GM18909 (cell line): Measurements from ENCODE around the gene VPS26C.
"Not testable (repeated sequence)": the region's sequence is repeated elsewhere in the genome, so short reads cannot be mapped to it uniquely, and the experiment has no call there.

Experiments used
- ATAC-seq: cut with Tn5 transposase; IDR thresholded peaks from one replicate; pipeline ENCODE4 v1.9.1; 2021; ENCODE audit warnings: mild to moderate bottlenecking; ENCODE audit not compliant: unreplicated experiment, poor library complexity

VPS26C gene

GRCh38 chr21:37232274-37233018 lies 34.7 kb downstream of the VPS26C start:
- ATAC-seq: no peak

- no peak for ATAC-seq
Measured at GRCh38 chr21:37231671-37232070, 35.5 kb downstream of the VPS26C start.

DNA sequence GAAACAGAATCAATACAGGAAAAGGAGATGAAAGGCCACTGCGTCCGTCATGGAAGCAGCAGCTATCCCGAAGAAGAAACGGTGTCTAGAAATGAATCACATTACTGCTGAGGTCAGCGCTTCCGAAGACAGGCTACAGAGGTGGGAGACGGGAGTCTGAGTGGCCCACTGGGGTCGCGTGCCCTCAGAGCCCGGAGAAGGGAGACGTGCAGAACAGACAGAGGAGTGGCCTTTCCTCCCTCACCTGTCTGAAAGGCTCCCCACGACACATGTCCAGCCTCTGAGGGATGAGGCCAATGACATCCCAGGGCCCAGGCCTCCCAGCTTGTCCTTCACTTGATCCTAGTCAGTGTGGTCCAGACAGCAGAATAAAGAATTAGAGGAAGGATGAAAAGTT lies 35.9 kb downstream of the VPS26C start:
- no peak for ATAC-seq

DNA sequence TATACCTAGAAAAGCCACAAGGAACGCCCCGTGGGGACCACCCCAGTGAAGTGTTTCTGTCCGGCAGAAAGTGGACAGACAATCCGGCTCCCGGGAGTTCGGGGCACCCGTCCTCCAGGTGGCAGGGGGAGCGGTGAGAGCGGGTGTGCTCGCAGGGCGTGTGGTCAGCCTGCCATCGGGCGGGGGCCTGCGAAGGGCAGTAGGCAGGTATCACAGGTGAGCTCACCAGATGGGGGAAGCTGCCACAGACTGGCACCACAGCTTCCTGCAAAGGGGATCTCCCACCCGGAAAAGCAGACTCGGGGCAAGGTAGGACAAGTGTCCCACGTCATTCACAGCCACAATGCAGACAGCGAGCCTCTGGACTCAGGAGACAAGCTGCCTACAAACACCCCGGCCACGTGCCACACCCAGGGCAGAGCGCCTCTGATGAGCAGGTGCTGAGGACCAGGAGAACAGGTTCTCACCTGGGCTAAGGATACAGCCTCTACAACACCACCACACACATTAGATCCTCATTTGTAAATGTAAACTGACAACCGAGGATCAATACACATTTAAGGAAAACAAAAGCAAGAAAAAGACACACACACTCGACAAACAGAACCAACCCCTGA lies 36.4 kb downstream of the VPS26C start:
- no peak for ATAC-seq

DNA sequence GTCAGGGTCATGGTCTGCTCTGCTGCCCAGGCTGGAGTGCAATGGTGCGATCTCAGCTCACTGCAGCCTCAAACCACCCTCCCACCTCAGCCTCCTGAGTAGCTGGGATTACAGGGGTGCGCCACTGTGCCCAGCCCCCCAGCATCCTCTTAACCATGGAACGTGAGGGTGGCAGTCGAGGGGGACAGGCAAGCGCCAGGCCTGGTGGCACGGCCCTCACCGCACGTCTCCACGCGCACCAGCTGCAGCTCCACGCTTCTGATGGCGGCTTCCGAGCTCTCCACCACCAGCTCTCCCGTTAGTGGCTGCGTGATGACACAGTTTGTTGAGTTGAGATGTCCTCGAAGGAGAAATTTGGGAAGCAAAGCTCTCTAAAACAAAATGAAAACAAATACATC lies 39.1 kb downstream of the VPS26C start:
- ATAC-seq: no peak

DNA sequence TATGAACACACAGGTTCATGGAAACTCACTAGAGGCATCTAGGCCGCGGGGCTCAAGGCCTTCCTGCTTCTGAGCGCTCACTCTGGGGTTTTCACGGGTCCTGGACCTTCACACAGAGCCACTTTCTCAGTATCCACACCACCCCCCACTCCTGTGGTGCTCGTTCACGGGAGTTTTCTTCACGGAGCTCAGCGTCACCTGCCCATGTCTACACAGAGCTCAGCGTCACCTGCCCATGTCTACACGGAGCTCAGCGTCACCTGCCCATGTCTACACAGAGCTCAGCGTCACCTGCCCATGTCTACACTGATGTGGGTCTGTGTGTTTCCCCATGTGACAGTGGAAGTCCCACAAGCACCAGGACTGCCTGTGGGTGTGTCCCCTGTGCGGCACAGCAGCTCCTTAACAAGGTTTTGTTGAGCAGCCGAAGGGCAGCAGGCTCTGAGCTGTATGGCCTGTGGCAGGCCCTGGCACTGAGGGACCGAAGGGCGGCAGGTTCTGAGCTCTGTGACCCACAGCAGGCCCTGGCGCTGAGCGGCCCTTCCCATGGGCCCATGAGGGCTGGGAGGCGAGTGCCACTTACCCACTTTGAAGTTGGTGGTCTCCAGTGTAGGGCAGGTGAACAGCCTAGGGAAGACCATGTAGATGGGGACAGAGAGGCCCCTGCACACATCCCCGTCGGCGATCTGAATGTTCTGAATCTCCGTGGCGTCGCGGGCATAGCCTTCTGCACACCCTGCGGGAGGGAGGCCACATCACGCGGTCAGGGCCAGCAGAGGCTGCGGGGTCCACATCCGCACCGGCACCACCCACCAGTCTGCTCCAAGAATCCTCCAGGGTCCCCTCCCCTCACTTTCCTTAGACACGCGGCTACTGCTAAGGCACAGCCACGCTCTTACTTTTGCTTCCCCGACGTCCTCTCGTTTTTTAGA lies 39.8 kb downstream of the VPS26C start:
- no peak for ATAC-seq

DNA sequence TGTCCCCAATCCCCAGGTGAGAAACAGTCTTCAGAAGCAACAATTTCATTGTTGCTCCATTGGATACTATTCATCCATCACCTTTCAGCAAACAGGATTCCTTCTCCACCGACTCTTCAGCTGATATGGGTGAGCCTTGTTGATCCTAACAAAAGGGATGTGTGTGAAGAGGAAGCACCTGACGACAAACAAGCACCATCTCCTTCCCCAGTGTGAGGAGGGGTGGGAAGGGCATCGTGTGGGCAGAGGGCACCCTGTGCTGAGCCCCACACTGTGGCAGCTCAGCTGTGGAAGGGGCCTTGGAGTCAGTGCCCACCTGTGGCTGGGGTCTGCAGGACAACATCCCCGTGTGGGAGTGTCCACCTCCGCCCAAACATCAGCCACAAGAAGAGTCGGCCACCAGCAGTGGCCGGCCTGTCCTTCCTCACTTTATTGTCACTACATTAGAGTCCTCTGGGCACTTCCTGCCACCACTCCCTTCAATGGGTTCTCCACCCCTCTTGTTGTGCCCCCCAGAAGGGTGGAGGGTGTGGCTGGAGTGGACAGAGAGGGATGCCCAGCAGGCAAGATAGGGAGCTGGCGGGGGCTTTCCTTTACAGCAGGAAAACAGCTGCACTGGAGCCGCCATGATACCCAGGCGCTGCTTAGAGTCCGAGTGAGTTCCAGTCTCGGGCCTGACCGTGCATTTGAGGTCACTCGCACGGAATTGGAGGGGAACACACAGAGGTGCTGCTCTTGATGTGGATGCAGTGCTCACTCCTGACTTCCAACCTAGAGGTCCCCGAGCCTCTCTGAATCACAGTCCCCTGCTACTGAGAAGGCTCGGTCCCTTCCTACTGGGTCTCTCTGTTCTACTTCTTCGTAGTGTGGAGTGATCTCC lies 40.9 kb downstream of the VPS26C start:
- ATAC-seq: no peak

- no peak for ATAC-seq
Measured at GRCh38 chr21:37224861-37225839, 42.0 kb downstream of the VPS26C start.

DNA sequence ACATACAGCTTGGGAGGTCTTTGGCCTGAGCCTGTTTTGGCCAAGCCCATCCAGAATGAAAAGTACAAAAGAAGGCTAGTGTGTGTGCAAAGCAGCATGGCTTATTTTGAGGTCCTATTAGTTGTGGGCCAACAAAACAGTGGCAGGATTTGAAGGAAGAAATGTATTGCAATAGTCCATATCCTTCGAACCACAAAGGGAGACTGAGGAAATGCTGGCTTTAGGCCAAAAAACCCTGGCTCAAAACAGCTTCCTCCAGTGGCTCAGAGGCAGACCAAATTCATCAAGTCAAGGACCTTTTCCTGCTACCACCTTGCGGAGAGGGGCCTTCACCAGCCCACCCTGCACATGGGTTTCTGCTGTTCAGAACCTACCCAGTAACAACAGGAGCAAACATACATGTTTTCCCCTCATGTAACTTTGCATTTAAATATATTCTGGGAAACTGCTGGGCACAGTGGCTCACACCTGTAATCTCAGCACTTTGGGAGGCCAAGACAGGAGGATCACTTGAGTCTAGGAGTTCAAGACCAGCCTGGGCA lies 43.3 kb downstream of the VPS26C start:
- ATAC-seq: no peak

DNA sequence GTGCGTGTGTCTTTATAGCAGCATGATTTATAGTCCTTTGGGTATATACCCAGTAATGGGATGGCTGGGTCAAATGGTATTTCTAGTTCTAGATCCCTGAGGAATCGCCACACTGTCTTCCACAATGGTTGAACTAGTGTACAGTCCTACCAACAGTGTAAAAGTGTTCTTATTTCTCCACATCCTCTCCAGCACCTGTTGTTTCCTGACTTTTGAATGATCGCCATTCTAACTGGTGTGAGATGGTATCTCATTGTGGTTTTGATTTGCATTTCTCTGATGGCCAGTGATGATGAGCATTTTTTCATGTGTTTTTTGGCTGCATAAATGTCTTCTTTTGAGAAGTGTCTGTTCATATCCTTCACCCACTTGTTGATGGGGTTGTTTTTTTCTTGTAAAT lies 44.9 kb downstream of the VPS26C start:
- ATAC-seq: not testable (repeated sequence)

GRCh38 chr21:37220981-37221664 lies 46.0 kb downstream of the VPS26C start:
- peak; percentile 86 for ATAC-seq

DNA sequence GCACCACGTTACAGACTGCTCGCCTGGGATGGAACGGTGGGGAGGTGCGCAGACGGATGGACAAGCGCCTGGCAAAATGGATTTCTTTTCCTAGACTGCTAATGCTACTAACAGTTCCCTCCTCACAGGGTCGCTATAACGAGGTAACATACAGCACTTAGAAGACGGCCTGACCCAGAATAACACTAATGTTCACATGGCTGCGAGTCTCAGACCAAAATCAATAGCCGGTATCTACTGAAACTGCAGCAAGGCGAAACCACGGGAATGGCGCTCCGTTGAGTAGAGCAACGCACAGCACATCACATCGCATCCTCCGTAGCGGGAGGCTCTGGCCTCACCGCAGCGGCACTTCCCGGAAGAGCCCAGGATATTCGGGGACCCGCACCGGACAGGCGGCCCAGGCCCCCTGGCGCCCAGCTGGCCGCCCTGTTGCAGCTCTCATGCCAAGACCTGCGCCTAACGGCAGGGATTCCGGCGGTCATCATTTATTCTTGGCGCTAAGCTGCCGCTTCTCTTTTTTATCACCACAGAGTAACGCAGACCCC lies 46.6 kb downstream of the VPS26C start:
- ATAC-seq: peak; percentile 56

DNA sequence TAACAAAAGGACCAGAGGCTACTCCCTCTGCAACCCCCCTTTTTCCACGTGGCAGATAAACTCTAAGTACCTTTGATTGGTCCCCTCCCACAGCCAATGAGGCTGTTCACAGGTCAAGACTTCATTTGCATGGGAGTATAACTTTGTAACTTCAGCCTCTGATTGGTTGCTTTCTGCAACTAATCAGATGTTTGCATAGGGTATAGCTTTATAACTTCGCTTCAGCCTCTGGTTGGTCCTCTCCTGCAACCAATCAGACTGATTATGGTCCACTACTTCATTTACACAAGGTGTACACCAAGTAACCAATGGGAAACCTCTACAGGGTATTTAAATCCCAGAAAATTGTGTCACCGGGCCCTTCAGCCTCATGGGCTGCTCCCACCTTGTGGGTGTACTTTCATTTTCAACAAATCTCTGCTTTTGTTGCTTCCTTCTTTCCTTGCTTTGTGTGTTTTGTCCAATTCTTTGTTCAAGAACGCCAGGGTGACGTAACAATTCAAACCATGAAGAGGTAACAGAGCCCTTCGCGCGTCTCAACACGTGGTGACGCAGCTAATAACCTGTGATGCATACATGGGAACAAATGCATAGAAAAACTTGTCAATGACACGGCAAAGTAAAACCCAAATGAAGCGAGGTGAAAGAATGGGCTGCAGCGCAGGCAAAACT lies 47.2 kb downstream of the VPS26C start:
- no peak for ATAC-seq

DNA sequence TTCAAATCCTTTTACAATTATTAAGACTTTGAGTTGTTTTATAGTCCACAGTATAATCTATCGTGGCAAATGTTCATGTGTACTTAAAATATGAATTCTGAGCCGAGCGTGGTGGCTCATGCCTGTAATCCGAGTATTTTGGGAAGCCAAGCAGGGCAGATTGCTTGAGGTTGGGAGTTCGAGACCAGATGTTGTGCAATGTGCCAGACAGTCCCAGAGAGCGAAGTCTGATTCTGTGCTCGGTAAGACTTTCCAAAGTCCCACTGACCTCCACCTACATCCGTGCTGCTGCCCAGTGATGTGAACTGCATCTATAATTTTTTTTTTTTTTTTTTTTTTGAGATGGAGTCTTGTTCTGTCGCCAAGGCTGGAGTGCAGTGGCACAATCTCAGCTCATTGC lies 52.2 kb downstream of the VPS26C start:
- ATAC-seq: no peak

DNA sequence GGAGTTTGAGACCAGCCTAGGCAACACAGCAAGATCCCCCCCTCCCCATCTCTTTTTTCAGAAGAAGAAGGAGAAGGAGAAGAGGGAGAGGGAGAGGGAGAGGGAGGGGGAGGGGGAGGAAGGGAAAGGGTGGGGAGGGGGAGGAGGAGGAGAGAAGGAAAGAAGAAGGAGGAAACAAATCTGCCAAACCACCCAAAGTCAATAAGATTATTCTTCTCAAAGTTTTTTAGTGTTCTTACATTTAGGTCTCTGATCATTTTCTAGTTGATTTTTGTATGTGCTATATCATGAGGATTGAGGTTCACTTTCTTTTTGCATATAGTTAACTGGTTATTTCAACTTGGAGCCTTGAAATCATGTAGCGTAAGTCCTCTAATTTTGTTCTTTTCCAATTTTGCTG lies 56.3 kb downstream of the VPS26C start:
- no peak for ATAC-seq

DNA sequence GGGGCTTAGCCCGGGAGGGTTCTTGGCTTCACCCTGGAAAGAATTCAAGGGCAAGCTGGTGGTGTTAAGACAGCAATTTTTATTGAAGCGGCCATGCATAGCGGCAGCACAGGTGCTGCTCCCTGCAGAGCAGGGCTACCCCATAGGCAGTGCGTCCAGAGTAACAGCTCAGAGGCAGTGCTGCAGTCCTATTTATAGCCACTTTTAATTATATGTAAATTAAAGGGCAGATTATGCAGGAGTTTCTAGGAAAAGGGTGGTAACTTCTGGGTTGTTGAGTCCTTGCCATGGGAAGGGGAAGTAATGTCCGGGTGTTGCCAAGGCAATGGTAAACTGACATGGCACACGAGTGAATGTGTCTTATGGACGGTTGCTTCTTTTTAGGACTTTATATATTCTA lies 57.0 kb downstream of the VPS26C start:
- no peak for ATAC-seq

GRCh38 chr21:37208741-37209225 lies 58.4 kb downstream of the VPS26C start:
- ATAC-seq: peak; percentile 43
